ENCODE measurements around the gene RNF220. TPM values are rescaled to one million over a fixed set of nuclear protein-coding genes. Genes with fewer than 3 reads are reported as not detected.

RNF220 gene
- total and polyA plus RNA-seq, 2 of the 13 experiments (the other 11 are each of a cell fraction or from before 2014, with no cell fraction given) = 48.2 to 72.1 TPM

- peaks cover 3% of the 10 kb centered on the region; the same call in 1 of the 2 replicates for H4K20me1 ChIP-seq (ENCODE audit: insufficient read depth, low read length)
- 38% methylated on average over 5 of the region's 5 CpGs for whole genome bisulfite sequencing (ENCODE audit: low lambda C conversion rate)
These were observed 171.5 kb downstream of the RNF220 start for GRCh38 chr1:44576456-44577150.

More at GRCh38 chr1:44576456-44577150, 171.5 kb downstream of the RNF220 start:
- H3K9ac ChIP-seq (ENCODE audit: insufficient read depth, low read depth, low read length) = no peak overlapping the region
- peaks cover 0 to 1% of the 10 kb centered on the region in 2 experiments; a peak in 1 of 5 replicates for H3K36me3 ChIP-seq (replicated peaks in 1 of 2; ENCODE audit: control insufficient read depth in 1 of 2, insufficient read depth in 2 of 2, low read length in 2 of 2)
- H3K9me3 ChIP-seq (ENCODE audit: low read length) = no peaks in the 10 kb centered on the region
- intact Hi-C loops (cut with micrococcal nuclease; ENCODE audit: unreplicated experiment) (no loop called here), in situ Hi-C loops (cut with HindIII; ENCODE audit: extremely low pct_ligation_motif_present, low pct_unique_long_range_greater_than_20kb) (loop anchor here (25.0 kb wide), 1 partner anchor 364 kb away; the partner anchor contains the start of gene DMAP1)
- no TSS peak for BruUV-seq (replicated peaks)
- POLR2A ChIA-PET = no interaction called here
- no peaks in the 10 kb centered on the region for H3K27me3 ChIP-seq (ENCODE audit: control insufficient read depth in 1 of 2, insufficient read depth in 2 of 2, low read length in 2 of 2)
- FAIRE-seq (no peak), DNase-seq (ENCODE audit: low spot score) (no peak), ATAC-seq (no peak; the same call in 2 of the 3 replicates)
- no peaks in the 10 kb centered on the region for H3K79me2 ChIP-seq (ENCODE audit: insufficient read depth, low read length)
- H3K4me3 ChIP-seq (replicated peaks in 1 of 3; ENCODE audit: insufficient read depth in 1 of 3, low read depth in 2 of 3, low read length in 3 of 3) = no peak overlapping the region
- H3K4me1 ChIP-seq (ENCODE audit: insufficient read depth, low read length) = peaks cover 10% of the 10 kb centered on the region
- no peak overlapping the region for H3K4me2 ChIP-seq (ENCODE audit: low read depth, low read length)
- TF ChIP-seq BRCA1 (CRISPR knock-in tag; IDR thresholded peaks at IDR 0.05) = no peak
- no peak for TF ChIP-seq HES4 (CRISPR knock-in tag; IDR thresholded peaks at IDR 0.05; ENCODE audit: borderline replicate concordance)
- no peak for TF ChIP-seq ZNF296 (CRISPR knock-in tag; conservative IDR thresholded peaks at IDR 0.05)
- TF ChIP-seq SSRP1 (CRISPR knock-in tag; IDR thresholded peaks at IDR 0.05) = no peak
- TF ChIP-seq FOXM1 (CRISPR knock-in tag; IDR thresholded peaks at IDR 0.05) = no peak
- TF ChIP-seq ZNF317 (CRISPR knock-in tag; IDR thresholded peaks at IDR 0.05) = no peak
- TF ChIP-seq ZNF670 (CRISPR knock-in tag; IDR thresholded peaks at IDR 0.05; ENCODE audit: borderline replicate concordance) = no peak
- no peak for TF ChIP-seq ZNF850 (CRISPR knock-in tag; conservative IDR thresholded peaks at IDR 0.05)
- no peak for TF ChIP-seq TAF15 (IDR thresholded peaks at IDR 0.05; ENCODE audit: low read depth, low read length, poor library complexity, severe bottlenecking)
- TF ChIP-seq ATF1 (CRISPR knock-in tag; IDR thresholded peaks at IDR 0.05) = no peak
- no peak for TF ChIP-seq KDM4B (CRISPR knock-in tag; IDR thresholded peaks at IDR 0.05)
- TF ChIP-seq HMGXB4 (CRISPR knock-in tag; IDR thresholded peaks at IDR 0.05; ENCODE audit: borderline replicate concordance in 1 of 2, low read depth in 1 of 2) = no peak
- no peak for TF ChIP-seq ZNF672 (CRISPR knock-in tag; IDR thresholded peaks at IDR 0.05)
- TF ChIP-seq MXI1 (IDR thresholded peaks at IDR 0.05; ENCODE audit: borderline replicate concordance, low read depth, low read length) = no peak
- TF ChIP-seq CBX5 (CRISPR knock-in tag; IDR thresholded peaks at IDR 0.05; ENCODE audit: borderline replicate concordance) = no peak
- TF ChIP-seq ZC3H4 (CRISPR knock-in tag; IDR thresholded peaks at IDR 0.05; ENCODE audit: borderline replicate concordance) = no peak
- TF ChIP-seq ZNF879 (CRISPR knock-in tag; IDR thresholded peaks at IDR 0.05) = no peak
- no peak overlapping the region for H2AFZ ChIP-seq (ENCODE audit: low read length)
- CTCF ChIA-PET (ENCODE audit: low intra/inter-chr PET ratio, low total read pairs) = no interaction called here
- no peak overlapping the region for H3K27ac ChIP-seq (ENCODE audit: extremely low read length, insufficient read depth, low read length)
